SW 1271 (cell line): ENCODE measurements around the gene FBP2.
"Not testable (repeated sequence)": the region's sequence is repeated elsewhere in the genome, so short reads cannot be mapped to it uniquely, and the experiment has no call there.

Source experiments
- DNase-seq, 2 experiments: peaks; one replicate each; lab custom pipeline; 2025; lab: John Stamatoyannopoulos, UW

The FBP2 gene

GRCh38 chr9:94606646-94607422 is 13.2 kb upstream of the FBP2 start:
- DNase-seq: no peak

- peak in 1 of 2 experiments; percentile 37 for DNase-seq
Measured at GRCh38 chr9:94603259-94604160, 9.9 kb upstream of the FBP2 start.

DNA sequence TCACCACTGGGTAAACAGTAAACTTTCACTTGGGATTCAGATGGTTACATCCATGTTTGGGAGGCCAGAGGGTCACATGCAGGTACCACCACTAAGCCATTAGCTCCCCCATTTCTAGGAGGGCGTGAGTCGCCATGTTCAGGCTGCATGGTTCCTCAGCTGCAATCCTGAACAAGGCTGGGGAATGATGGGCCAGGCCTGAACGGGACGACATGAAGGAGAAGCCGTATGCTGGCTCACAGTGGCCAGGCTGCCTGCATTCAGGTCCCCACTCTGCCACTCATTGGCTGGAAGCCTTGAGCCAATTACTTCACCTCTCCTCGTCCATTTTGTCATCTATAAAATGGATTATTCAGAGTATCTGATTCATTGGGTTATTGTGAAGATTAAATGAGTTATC is 9.0 kb upstream of the FBP2 start:
- DNase-seq: no peak

DNA sequence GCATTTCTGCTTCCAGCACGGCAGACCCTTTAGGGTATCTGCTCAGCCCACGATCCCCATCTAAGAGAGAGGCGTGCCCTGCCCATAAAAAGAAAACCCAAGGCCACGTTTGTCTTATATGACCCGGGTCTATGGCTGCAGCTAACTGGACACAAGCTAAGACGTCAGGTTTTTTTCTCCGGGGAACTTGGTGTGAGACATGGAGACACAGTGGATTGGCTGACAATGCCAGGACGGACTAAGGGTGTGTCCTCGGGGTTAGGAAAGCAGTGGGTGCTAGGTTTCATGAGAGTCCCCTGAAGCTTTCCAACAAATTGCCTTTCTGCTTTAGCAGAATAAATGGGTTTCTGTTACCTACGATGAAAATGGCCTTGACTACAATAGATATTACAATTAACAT is 7.1 kb upstream of the FBP2 start:
- DNase-seq: no peak

- DNase-seq: no peak
Measured at GRCh38 chr9:94600258-94600657, 6.6 kb upstream of the FBP2 start.

DNA sequence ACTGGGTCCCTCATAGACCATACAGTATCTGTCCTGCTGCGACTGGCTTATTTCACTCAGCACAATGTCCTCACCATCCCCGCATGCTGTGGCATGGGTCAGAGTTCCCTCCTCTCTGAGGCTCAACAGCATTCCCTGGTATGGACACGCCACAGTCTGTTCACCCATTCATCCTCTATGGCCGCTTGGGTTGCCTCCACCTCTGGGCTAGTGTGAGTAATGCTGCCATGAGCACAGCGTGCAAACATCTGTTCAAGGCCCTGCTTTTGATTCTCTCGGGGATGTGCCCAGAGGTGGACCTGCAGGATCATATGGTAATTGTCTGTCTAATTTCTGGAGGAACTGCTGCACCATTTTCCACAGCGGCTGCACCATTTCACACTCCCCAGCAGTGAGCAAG is 5.5 kb upstream of the FBP2 start:
- DNase-seq: no peak

DNA sequence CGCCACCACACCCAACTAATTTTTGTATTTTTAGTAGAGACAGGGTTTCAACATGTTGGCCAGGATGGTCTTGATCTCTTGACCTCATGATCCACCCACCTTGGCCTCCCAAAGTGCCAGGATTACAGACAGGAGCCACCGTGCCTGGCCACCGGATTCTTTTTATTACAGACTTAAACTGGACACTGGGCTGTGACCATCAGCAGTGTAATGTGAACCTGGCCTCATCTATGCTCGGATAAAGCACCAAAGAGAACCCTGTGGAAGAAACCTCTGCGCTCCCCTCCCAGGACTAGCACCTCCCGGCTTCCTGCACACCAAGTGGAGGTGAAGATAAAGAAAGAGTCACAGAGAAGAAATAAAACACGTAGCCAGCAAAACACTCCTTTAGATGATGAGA is 941 bp downstream of the FBP2 start:
- DNase-seq: not testable (repeated sequence)

DNA sequence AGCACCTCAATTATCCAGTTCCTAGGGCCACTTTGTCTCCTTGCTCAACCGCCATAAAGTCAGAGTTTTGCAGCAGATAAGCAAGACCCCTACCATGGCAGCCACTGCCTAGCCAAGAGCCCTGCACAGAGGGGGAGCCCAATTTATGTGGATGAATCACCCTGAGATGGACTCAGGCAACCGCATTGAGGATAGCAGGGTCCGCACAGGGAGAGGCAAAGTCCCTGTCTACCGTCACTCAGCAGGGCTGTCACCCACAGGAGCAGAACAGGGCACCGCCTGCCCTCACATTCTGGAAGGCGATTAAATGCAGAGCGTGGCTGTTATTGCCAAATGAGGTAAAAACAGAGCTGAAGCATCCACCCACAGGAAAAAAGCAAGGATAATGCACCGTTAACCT is 1.7 kb downstream of the FBP2 start:
- no peak for DNase-seq

DNA sequence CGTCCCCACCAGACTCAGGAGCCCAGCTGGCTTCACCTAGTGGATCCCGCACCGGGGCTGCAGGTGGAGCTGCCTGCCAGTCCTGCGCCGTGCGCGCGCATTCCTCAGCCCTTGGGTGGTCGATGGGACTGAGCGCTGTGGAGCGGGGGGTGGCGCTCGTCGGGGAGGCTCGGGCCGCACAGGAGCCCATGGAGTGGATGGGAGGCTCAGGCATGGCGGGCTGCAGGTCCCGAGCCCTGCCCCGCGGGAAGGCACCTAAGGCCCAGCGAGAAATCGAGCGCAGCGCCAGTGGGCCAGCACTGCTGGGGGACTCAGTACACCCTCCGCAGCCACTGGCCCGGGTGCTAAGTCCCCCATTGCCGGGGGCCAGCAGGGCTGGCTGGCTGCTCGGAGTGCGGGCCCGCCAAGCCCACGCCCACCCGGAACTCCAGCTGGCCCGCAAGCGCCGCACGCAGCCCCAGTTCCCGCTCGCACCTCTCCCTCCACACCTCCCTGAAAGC is 2.5 kb downstream of the FBP2 start:
- DNase-seq: not testable (repeated sequence)

DNA sequence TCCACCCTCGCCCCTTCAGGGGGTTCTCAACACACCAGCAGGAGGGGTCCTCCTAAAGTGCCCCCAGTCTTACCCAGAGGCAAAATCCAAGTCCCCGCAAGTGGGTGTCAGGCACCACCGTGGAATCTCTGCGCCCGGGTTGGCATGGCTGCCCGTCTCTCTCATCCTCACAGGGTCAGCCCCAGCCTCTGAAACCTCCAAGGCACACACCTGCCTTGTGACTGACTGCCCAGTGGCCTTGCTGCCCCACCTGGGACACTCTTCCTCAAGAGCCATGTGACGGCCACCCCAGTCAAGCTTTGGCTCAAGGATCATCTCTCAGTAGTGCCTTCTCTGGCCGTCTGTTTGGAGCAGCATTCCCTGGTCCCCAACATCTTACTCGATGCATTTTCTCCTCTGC is 4.9 kb downstream of the FBP2 start:
- DNase-seq: no peak

GRCh38 chr9:94586814-94587213 is 6.8 kb downstream of the FBP2 start:
- no peak for DNase-seq

DNA sequence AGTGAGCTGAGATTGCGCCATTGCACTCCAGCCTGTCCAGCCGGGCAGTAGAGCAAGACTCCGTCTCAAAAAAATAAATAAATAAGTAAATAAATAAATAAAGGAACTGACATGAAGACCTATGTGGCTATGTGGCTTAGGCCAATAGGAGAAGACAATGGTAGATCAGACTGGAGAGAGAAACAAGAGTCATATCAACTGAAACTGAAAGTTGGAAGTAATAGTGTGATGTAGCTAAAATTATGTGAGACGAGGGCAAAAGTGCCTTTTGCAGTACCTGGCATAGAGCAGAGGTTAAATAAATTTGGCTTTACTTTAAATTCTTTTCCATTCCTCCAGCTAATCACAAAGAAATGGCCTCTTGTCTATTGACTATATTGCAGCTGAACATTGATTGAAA is 7.3 kb downstream of the FBP2 start:
- DNase-seq: no peak

DNA sequence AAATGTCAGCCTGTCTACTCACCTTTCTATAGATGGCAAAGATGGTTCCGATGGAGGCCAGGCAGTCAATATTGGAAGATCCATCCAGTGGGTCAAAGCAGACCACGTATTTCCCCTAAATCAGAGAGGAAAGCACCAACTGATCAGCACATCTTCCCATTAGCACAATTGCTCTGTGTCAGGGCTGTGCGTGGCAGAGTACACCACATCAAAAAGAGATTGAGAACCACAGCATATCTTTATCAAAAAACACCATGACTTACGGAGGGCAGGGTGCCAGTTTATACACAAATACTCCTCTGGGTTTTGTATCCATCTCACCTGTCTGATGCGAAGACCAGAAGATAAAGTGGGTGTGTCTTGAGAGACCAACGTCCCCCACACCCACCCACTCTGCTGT is 9.1 kb downstream of the FBP2 start:
- no peak for DNase-seq

DNA sequence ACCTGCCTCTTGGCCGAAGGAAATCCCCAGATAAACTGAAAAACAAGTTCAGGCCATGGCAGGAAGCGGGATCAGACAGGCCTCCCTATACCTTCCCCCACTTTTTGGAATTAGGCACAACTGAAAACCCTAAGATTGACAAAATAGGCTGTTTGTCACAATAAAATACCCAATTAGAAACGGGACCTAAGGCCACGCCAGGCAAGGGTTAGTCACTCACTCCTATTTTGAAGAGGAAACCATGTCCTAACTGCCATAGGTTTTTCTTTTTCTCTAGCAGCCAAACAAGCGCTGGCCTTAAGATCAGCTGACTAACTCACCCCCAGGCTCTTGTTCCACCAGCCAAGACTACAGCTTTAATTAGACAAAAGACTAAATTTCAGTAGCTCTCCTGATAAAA is 11.9 kb downstream of the FBP2 start:
- no peak for DNase-seq

GRCh38 chr9:94577571-94577970 is 16.1 kb downstream of the FBP2 start:
- DNase-seq: no peak

DNA sequence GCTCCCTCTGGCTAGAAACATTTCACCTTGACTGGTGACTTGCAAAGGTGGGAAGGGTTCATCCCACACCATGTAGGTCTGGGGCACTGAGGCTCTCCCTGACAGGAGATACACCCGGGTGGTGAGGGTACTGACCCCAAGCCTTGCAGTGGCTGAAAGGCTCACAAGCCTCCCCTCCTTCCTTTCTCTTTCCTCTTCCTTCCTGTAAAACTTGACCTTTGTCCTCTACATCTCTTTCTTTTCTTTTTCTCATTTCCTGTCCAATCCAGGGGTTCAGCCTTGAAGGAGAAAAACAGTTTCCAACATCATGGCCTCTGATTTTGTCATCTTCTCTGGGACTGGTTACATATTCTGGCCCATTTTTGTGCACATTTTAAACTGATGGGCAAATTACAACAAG is 16.6 kb downstream of the FBP2 start:
- no peak for DNase-seq

- DNase-seq: no peak
Measured at GRCh38 chr9:94576131-94576530, 17.5 kb downstream of the FBP2 start.

DNA sequence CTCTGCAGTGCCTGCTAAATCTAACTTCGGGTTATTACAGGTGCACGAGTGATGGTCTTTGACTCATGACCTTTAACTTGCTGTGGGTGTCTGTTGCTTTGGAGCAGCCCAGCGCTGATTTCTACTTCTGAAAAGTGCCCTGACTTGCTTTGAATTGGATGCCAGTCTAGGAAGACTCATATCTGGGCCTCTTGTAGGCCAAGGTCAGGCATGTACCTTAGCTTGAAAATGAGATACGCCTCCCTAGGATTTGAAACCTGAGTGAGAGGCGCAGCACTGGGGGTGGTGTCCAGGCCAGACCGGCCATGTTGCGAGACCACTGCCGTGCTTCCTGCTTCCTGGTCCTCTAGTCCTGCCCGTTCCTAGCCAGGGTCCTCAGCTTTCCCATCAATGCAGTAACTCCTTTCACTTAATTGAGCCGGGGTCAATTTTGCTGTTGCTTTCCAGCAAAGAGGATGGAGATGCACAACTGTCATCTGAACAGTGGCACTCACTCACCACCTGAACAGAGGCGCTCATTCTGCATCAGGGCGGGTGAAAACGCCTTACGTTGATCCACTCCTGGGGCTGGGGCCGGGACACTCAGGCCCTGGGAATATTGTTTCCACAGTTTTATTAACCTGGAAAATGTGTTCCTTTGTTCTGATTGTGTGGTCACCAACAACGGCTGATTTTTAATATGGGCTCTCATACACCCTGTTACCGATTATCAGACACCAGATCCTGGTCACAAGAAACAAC is 24.5 kb downstream of the FBP2 start:
- no peak for DNase-seq

- DNase-seq: no peak
Measured at GRCh38 chr9:94568250-94568889, 25.3 kb downstream of the FBP2 start.

GRCh38 chr9:94567271-94567670 is 26.4 kb downstream of the FBP2 start:
- DNase-seq: no peak

- DNase-seq: no peak
Measured at GRCh38 chr9:94566550-94566949, 27.1 kb downstream of the FBP2 start.

DNA sequence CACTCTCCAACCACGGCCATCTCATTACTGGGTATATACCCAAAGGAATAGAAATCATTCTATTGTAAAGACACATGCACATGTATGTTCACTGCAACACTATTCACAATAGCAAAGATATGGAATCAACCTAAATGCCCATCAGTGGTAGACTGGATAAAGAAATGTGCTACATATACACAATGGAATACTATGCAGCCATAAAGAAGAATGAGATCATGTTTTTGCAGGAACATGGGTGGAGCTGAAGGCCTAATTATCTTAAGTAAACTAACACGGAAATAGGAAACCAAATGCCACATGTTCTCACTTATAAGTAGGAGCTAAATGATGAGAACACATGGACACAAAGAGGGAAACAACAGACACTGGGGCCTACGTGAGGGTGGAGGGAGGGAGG is 29.3 kb downstream of the FBP2 start:
- not testable (repeated sequence) for DNase-seq
